SK-N-SH (cell line): ENCODE measurements around the gene KLF16. TPM values are rescaled to one million over a fixed set of nuclear protein-coding genes. Genes with fewer than 3 reads are reported as not detected.

Experiments
- CTCF ChIA-PET: fragments of 300-600, 350-600 bp; formaldehyde crosslinking; extraction: SDS; loops from one replicate; lab custom pipeline; 2021; lab: Yijun Ruan, JAX
- POLR2A ChIA-PET: fragments of 350-600 bp; sonication (Branson Sonifier 250); formaldehyde crosslinking; extraction: SDS; loops from one replicate; lab custom pipeline; 2020; ENCODE audit warnings: antibody characterized with exemption, inconsistent platforms; lab: Yijun Ruan, JAX
- DNase-seq: peaks from one replicate; pipeline ENCODE4 v3.0.0; 2012
- H2AFZ ChIP-seq: fragments of 200-600 bp; sonication (generic); 2 replicates; pipeline ENCODE4 v1.8.1; 2016; ENCODE audit warnings: antibody characterized with exemption, mild to moderate bottlenecking, low read depth
- H3F3A ChIP-seq: fragments of 200-600 bp; sonication (generic); replicated peaks from 2 replicates; pipeline ENCODE3; 2016; ENCODE audit warnings: antibody characterized with exemption, mild to moderate bottlenecking; ENCODE audit not compliant: insufficient read depth
- H3K27ac ChIP-seq, 2 experiments: fragments of 200-500 bp in 1 of 2; fragments of 200-600 bp in 1 of 2; sonication (Bioruptor generic) in 1 of 2; sonication (generic), shearing (Covaris generic) in 1 of 2; 2 replicates each; pipeline versions ENCODE4 v1.5.1 to v1.6.1; 2014 to 2016; ENCODE audit warnings: low read depth in 2 of 2, inconsistent platforms in 1 of 2, low read length in 1 of 2, mild to moderate bottlenecking in 1 of 2, mixed read lengths in 1 of 2
- H3K27me3 ChIP-seq: fragments of 200-600 bp; sonication (generic), shearing (Covaris generic); 2 replicates; pipeline ENCODE4 v1.6.1; 2016; ENCODE audit warnings: mixed run types; ENCODE audit not compliant: insufficient read depth
- H3K36me3 ChIP-seq, 2 experiments: fragments of 200-500 bp in 1 of 2; fragments of 200-600 bp in 1 of 2; sonication (Bioruptor generic) in 1 of 2; sonication (generic) in 1 of 2; replicated peaks in 1 of 2; 2 replicates each; pipeline versions ENCODE3 to v1.5.1; 2014 to 2016; ENCODE audit warnings: low read length in 1 of 2, mild to moderate bottlenecking in 1 of 2; ENCODE audit not compliant: insufficient read depth in 2 of 2, control insufficient read depth in 1 of 2
- H3K4me1 ChIP-seq, 2 experiments: fragments of 200-500 bp in 1 of 2; fragments of 200-600 bp in 1 of 2; sonication (Bioruptor generic) in 1 of 2; sonication (generic), shearing (Covaris generic) in 1 of 2; 2 replicates each; pipeline versions ENCODE4 v1.5.1 to v1.6.1; 2014 to 2016; ENCODE audit warnings: low read depth in 1 of 2, low read length in 1 of 2, mixed run types in 1 of 2; ENCODE audit not compliant: insufficient read depth in 2 of 2, control insufficient read depth in 1 of 2
- H3K4me2 ChIP-seq: fragments of 200-600 bp; sonication (generic), shearing (Covaris generic); 2 replicates; pipeline ENCODE4 v1.6.1; 2017; ENCODE audit warnings: mixed run types
- H3K4me3 ChIP-seq, 2 experiments: fragments of 200-500 bp in 1 of 2; fragments of 200-600 bp in 1 of 2; sonication (Bioruptor generic) in 1 of 2; sonication (generic), shearing (Covaris generic) in 1 of 2; 2 replicates each; pipeline versions ENCODE4 v1.5.1 to v1.8.1; 2014 to 2016; ENCODE audit warnings: low read depth in 2 of 2, inconsistent platforms in 1 of 2, low read length in 1 of 2, mild to moderate bottlenecking in 1 of 2, mixed read lengths in 1 of 2, moderate library complexity in 1 of 2
- H3K79me2 ChIP-seq: fragments of 200-600 bp; sonication (generic); 2 replicates; pipeline ENCODE4 v1.8.1; 2017; ENCODE audit warnings: mild to moderate bottlenecking; ENCODE audit not compliant: insufficient read depth
- H3K9ac ChIP-seq: fragments of 200-600 bp; sonication (generic); 2 replicates; pipeline ENCODE4 v1.6.1; 2017; ENCODE audit warnings: mixed run types
- H3K9me2 ChIP-seq: fragments of 200-600 bp; sonication (generic); 2 replicates; pipeline ENCODE4 v1.6.1; 2017; ENCODE audit warnings: mixed run types
- H3K9me3 ChIP-seq: fragments of 200-600 bp; sonication (generic); 2 replicates; pipeline ENCODE4 v1.6.1; 2017; ENCODE audit warnings: mixed run types, mild to moderate bottlenecking, moderate library complexity
- H4K20me1 ChIP-seq: fragments of 200-600 bp; sonication (generic); 2 replicates; pipeline ENCODE4 v1.6.1; 2017; ENCODE audit warnings: mild to moderate bottlenecking, mixed run types; ENCODE audit not compliant: insufficient read depth
- CHD2 ChIP-seq: fragments of 150-350 bp; IDR thresholded peaks from 2 replicates; pipeline ENCODE4 v1.6.1; 2018; ENCODE audit warnings: low read length; ENCODE audit not compliant: partially characterized antibody
- ELF1 ChIP-seq: IDR thresholded peaks from 2 replicates; pipeline ENCODE4 v1.4.0; 2012
- FOXJ3 ChIP-seq: sonication (generic); formaldehyde crosslinking; IDR thresholded peaks from 2 replicates; pipeline ENCODE4 v1.5.1; 2020; ENCODE audit warnings: mild to moderate bottlenecking, missing genetic modification reagents
- FOXM1 ChIP-seq: IDR thresholded peaks from 2 replicates; pipeline ENCODE4 v1.4.0; 2012; ENCODE audit warnings: low read depth, mild to moderate bottlenecking
- GATA2 ChIP-seq: sonication (generic); formaldehyde crosslinking; IDR thresholded peaks from 2 replicates; pipeline ENCODE4 v1.5.0; 2020; ENCODE audit warnings: mild to moderate bottlenecking, missing genetic modification reagents
- JUND ChIP-seq: IDR thresholded peaks from 2 replicates; pipeline ENCODE4 v1.4.0; 2012
- MEF2A ChIP-seq: IDR thresholded peaks from 2 replicates; pipeline ENCODE4 v1.4.0; 2012; ENCODE audit warnings: low read depth, borderline replicate concordance
- POLR2AphosphoS5 ChIP-seq: IDR thresholded peaks from 2 replicates; pipeline ENCODE4 v1.6.1; 2012; ENCODE audit warnings: low read depth, low read length
- RXRA ChIP-seq: IDR thresholded peaks from 2 replicates; pipeline ENCODE4 v1.4.0; 2012; ENCODE audit warnings: low read depth, mild to moderate bottlenecking, borderline replicate concordance
- SIN3A ChIP-seq: IDR thresholded peaks from 2 replicates; pipeline ENCODE4 v1.6.1; 2012; ENCODE audit warnings: low read depth, mild to moderate bottlenecking, low read length, moderate library complexity, borderline replicate concordance
- SMC3 ChIP-seq: IDR thresholded peaks from 2 replicates; pipeline ENCODE4 v1.6.1; 2012; ENCODE audit warnings: low read depth, low read length, improper control_type of control experiment
- TAF1 ChIP-seq: IDR thresholded peaks from 2 replicates; pipeline ENCODE4 v1.6.1; 2012; ENCODE audit warnings: low read depth, mild to moderate bottlenecking, low read length, moderate library complexity, borderline replicate concordance
- whole genome bisulfite sequencing: methylation state at CpG from one replicate; pipeline ENCODE4 v1.1.6; 2017; ENCODE audit warnings: low lambda C conversion rate; 5-methylcytosine and 5-hydroxymethylcytosine counted together
- polyA plus RNA-seq, 3 experiments: library from polyadenylated mRNA; depleted of rRNA; stranded (reverse); fragments of >200 nt; gene quantifications; 2 replicates each; pipeline ENCODE4 v1.2.3, GENCODE V29; 2012
- TF ChIP-seq, protein P1 (sequence below): IDR thresholded peaks from 2 replicates; pipeline ENCODE4; 2012
- TF ChIP-seq, protein P2 (sequence below): IDR thresholded peaks from 2 replicates; pipeline ENCODE4 v1.4.0; 2012; ENCODE audit warnings: low read depth, borderline replicate concordance
- TF ChIP-seq, protein P3 (sequence below): fragments of 200-600 bp; sonication (generic); IDR thresholded peaks from 2 replicates; pipeline ENCODE4 v1.6.1; 2017; ENCODE audit warnings: antibody characterized with exemption, mild to moderate bottlenecking, moderate library complexity
- TF ChIP-seq, protein P4 (sequence below): IDR thresholded peaks from 2 replicates; pipeline ENCODE4 v1.6.1; 2012; ENCODE audit warnings: mild to moderate bottlenecking, low read depth, low read length, moderate library complexity

The KLF16 gene
- polyA plus RNA-seq, 1 of the 3 experiments (the other 2 are of a cell fraction) = 16.1 TPM

DNA sequence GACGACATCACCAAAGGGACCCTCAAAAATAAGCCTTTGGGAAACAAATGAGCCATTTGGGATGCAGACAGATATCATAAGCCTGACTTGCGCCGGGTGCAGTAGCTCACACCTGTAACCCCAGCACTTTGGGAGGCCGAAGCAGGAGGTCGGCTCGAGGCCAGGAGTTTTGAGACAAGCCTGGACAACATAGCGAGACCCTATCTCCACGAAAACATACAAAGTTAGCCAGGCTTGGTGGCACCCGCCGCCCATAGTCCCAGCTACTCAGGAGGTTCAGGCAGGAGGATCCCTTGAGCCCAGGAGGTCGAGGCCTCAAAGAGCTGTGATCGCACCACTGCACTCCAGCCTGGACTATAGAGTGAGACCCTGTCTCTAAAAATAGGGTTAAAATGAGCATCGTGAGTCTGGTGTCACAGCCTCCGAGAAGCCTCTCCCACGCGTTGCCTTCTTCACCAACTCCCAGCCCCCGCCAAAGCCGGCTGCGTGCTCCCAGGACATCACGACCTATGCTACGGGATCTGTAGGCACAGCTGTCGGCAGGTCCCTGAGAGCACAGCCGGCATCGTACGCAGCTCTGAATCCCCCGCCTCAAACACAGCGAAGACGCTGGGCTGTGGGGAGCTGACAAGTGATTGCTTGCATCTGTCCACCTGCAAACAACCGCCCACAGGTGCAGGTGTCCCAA is 16.7 kb downstream of the KLF16 start:
- no peaks in the 10 kb centered on the region for H3K9me3 ChIP-seq
- WGBS = 83% methylated on average over 22 of the region's 29 CpGs
- H4K20me1 ChIP-seq = peaks cover 87% of the 10 kb centered on the region
- no peaks in the 10 kb centered on the region for H3K27me3 ChIP-seq
- H3K79me2 ChIP-seq = peaks cover 81% of the 10 kb centered on the region
- peak overlapping the region; percentile 99; the same call in 1 of the 2 replicates for H3K9ac ChIP-seq
- CTCF ChIA-PET = interaction anchor here (1.0 to 15.0 kb wide), 5 partner anchors 9 to 300 kb away, joined by 3 to 188 read pairs (median 4); no protein-coding TSS in a partner anchor
- no peak for DNase-seq
- POLR2A ChIA-PET = no interaction called here
- peaks cover 19% of the 10 kb centered on the region for H3F3A ChIP-seq
- H3K4me1 ChIP-seq = peaks cover 7 to 18% of the 10 kb centered on the region in 2 experiments; a peak in 1 of 4 replicates
- no peak overlapping the region; the same call in 1 of the 2 replicates for H2AFZ ChIP-seq
- H3K27ac ChIP-seq = no peak overlapping the region
- H3K4me2 ChIP-seq = peak overlapping the region; percentile 100
- peaks cover 6 to 7% of the 10 kb centered on the region in 2 experiments for H3K36me3 ChIP-seq
- no peaks in the 10 kb centered on the region for H3K9me2 ChIP-seq
- TF ChIP-seq TAF1 = no peak
- TF ChIP-seq SMC3 = no peak
- no peak for TF ChIP-seq GATA2 (CRISPR knock-in tag)
- TF ChIP-seq CHD2 = no peak
- TF ChIP-seq POLR2AphosphoS5 = no peak
- TF ChIP-seq, protein P1, sequence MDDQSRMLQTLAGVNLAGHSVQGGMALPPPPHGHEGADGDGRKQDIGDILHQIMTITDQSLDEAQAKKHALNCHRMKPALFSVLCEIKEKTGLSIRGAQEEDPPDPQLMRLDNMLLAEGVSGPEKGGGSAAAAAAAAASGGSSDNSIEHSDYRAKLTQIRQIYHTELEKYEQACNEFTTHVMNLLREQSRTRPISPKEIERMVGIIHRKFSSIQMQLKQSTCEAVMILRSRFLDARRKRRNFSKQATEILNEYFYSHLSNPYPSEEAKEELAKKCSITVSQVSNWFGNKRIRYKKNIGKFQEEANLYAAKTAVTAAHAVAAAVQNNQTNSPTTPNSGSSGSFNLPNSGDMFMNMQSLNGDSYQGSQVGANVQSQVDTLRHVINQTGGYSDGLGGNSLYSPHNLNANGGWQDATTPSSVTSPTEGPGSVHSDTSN = no peak
- no peak for TF ChIP-seq RXRA
- TF ChIP-seq, protein P2, sequence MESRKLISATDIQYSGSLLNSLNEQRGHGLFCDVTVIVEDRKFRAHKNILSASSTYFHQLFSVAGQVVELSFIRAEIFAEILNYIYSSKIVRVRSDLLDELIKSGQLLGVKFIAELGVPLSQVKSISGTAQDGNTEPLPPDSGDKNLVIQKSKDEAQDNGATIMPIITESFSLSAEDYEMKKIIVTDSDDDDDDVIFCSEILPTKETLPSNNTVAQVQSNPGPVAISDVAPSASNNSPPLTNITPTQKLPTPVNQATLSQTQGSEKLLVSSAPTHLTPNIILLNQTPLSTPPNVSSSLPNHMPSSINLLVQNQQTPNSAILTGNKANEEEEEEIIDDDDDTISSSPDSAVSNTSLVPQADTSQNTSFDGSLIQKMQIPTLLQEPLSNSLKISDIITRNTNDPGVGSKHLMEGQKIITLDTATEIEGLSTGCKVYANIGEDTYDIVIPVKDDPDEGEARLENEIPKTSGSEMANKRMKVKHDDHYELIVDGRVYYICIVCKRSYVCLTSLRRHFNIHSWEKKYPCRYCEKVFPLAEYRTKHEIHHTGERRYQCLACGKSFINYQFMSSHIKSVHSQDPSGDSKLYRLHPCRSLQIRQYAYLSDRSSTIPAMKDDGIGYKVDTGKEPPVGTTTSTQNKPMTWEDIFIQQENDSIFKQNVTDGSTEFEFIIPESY = no peak
- TF ChIP-seq ELF1 = no peak
- TF ChIP-seq, protein P3, sequence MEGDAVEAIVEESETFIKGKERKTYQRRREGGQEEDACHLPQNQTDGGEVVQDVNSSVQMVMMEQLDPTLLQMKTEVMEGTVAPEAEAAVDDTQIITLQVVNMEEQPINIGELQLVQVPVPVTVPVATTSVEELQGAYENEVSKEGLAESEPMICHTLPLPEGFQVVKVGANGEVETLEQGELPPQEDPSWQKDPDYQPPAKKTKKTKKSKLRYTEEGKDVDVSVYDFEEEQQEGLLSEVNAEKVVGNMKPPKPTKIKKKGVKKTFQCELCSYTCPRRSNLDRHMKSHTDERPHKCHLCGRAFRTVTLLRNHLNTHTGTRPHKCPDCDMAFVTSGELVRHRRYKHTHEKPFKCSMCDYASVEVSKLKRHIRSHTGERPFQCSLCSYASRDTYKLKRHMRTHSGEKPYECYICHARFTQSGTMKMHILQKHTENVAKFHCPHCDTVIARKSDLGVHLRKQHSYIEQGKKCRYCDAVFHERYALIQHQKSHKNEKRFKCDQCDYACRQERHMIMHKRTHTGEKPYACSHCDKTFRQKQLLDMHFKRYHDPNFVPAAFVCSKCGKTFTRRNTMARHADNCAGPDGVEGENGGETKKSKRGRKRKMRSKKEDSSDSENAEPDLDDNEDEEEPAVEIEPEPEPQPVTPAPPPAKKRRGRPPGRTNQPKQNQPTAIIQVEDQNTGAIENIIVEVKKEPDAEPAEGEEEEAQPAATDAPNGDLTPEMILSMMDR = no peak
- TF ChIP-seq SIN3A = no peak
- no peak for TF ChIP-seq FOXJ3
- no peak for TF ChIP-seq JUND
- TF ChIP-seq, protein P4, sequence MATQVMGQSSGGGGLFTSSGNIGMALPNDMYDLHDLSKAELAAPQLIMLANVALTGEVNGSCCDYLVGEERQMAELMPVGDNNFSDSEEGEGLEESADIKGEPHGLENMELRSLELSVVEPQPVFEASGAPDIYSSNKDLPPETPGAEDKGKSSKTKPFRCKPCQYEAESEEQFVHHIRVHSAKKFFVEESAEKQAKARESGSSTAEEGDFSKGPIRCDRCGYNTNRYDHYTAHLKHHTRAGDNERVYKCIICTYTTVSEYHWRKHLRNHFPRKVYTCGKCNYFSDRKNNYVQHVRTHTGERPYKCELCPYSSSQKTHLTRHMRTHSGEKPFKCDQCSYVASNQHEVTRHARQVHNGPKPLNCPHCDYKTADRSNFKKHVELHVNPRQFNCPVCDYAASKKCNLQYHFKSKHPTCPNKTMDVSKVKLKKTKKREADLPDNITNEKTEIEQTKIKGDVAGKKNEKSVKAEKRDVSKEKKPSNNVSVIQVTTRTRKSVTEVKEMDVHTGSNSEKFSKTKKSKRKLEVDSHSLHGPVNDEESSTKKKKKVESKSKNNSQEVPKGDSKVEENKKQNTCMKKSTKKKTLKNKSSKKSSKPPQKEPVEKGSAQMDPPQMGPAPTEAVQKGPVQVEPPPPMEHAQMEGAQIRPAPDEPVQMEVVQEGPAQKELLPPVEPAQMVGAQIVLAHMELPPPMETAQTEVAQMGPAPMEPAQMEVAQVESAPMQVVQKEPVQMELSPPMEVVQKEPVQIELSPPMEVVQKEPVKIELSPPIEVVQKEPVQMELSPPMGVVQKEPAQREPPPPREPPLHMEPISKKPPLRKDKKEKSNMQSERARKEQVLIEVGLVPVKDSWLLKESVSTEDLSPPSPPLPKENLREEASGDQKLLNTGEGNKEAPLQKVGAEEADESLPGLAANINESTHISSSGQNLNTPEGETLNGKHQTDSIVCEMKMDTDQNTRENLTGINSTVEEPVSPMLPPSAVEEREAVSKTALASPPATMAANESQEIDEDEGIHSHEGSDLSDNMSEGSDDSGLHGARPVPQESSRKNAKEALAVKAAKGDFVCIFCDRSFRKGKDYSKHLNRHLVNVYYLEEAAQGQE = no peak
- TF ChIP-seq MEF2A = no peak
- TF ChIP-seq FOXM1 = no peak
- peak overlapping the region; percentile 84 to 94 for H3K4me3 ChIP-seq
